ENCODE data around the gene IL10RB. TPM values are rescaled to one million over a fixed set of nuclear protein-coding genes. Genes with fewer than 3 reads are reported as not detected.

Gene IL10RB
- total and polyA plus RNA-seq, 9 donors = 18.1 to 31.7 (median 24.8) TPM

DNA sequence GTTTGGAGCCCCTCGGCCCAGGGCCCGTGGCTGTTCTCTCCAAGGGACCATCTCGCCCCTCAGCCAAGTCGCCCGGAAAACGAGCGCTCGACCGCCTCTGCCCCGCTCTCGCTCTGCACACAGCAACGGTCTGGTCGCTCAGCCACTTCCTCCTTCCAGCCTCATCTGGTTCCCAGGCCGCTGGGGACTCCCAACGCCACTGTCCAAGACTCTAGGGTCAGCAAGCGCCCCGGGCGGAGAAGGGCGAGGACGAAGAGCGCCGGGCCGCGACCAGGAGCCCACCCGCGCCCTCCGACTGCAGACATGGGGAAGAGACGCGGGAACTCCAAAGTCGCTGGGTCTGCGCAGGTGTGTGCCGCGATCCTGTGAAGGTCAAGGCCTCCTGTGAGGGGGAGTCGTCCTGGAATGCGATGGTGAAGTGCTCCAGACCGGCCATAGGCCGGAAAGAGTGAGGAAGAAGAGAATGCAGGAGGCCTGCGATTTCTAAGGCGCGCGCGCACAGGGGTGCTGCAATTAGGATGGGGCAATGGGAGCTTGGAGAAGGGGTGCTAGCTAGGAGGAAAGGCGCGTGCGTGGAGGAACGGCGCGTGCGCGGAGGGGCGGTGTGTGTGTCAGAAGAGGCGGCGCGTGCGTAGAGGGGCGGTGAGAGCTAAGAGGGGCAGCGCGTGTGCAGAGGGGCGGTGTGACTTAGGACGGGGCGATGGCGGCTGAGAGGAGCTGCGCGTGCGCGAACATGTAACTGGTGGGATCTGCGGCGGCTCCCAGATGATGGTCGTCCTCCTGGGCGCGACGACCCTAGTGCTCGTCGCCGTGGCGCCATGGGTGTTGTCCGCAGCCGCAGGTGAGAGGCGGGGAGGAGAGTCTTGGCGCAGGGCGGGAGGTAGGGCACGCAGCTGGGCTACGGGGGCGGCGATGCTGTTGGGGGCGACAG, 58.4 kb downstream of the IL10RB start, which contains the start of gene IFNAR1:
IFNAR1 (plus strand) TSS at position 680 of the 931 bp plus-strand sequence; CDS start at position 766, 86 bp downstream.
- H3K27me3 ChIP-seq = no peaks in the 10 kb centered on the region
- intact Hi-C loops (cut with DNase I) = loop anchor here in 2 of 4 donors (10.0 kb wide), 2 partner anchors 120 kb away; no protein-coding TSS in a partner anchor
- 0 to 1% (median 1%) methylated on average over 77 to 86 of the region's 86 CpGs for WGBS, 3 donors
- peaks cover 8% of the 10 kb centered on the region for H3K4me1 ChIP-seq (ENCODE audit: insufficient read depth)
- no peaks in the 10 kb centered on the region for H3K36me3 ChIP-seq
- DNase-seq = peak; percentile 97 to 100 (median 99)
- H3K27ac ChIP-seq = peak within 1 kb of the TSS; percentile 93 to 95
- peak within 1 kb of the TSS; percentile 88 for H3K4me3 ChIP-seq
- peak; percentile 73 for TF ChIP-seq POLR2A (IDR thresholded peaks at IDR 0.05)
- TF ChIP-seq, protein P1, sequence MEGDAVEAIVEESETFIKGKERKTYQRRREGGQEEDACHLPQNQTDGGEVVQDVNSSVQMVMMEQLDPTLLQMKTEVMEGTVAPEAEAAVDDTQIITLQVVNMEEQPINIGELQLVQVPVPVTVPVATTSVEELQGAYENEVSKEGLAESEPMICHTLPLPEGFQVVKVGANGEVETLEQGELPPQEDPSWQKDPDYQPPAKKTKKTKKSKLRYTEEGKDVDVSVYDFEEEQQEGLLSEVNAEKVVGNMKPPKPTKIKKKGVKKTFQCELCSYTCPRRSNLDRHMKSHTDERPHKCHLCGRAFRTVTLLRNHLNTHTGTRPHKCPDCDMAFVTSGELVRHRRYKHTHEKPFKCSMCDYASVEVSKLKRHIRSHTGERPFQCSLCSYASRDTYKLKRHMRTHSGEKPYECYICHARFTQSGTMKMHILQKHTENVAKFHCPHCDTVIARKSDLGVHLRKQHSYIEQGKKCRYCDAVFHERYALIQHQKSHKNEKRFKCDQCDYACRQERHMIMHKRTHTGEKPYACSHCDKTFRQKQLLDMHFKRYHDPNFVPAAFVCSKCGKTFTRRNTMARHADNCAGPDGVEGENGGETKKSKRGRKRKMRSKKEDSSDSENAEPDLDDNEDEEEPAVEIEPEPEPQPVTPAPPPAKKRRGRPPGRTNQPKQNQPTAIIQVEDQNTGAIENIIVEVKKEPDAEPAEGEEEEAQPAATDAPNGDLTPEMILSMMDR (IDR thresholded peaks at IDR 0.05) = no peak
- H3K9me3 ChIP-seq = no peaks in the 10 kb centered on the region

DNA sequence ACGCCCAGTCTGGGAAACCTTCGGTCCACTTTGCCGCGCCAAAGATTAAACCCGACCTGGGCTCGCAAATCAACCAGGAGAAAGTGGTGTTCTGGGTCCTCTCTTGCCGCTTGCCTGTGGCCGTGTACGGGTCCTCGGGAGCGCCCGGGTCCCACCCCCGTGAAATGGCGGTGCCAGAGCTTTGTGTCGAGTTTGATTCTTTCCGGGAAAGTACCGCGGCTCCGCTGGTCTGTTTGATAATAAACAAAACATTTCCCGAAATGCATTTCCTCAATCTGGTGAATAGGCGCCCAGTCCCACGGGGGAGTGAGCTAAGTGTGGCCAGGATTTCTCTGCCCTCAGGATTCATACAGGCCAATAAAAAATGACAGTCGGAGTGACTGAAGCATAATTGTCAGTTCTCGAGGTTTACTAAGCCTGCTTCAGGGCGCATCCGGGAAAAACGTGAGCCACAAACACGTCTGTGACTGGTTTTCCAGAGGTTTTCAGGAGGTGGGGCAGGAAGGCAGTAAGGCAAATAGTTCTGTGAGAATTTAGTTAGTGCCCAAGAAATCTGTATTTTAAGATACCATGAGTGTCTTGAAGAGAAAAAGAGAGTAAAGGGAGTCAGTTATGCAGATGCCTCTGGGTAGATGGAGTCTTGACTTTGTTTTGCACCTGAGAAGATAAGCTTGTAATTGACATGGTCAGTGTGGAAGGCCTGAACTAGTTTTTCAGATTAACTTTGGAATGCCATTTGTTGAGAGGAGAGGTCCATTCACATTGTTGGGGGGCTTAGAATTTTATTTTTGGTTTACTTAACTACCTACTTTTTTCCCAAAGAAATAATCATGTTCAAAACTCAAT, 59.3 kb downstream of the IL10RB start:
- intact Hi-C loops (cut with DNase I) = loop anchor here in 2 of 4 donors (10.0 kb wide), 2 partner anchors 119 to 121 kb away; no protein-coding TSS in a partner anchor
- Histone ChIP-seq H3K4me1 (ENCODE audit: insufficient read depth) (peaks cover 8% of the 10 kb centered on the region), H3K36me3 (no peaks in the 10 kb centered on the region), H3K27me3 (no peaks in the 10 kb centered on the region), H3K27ac (peak overlapping the region; percentile 90 to 95), H3K4me3 (peak overlapping the region; percentile 88), H3K9me3 (no peaks in the 10 kb centered on the region)
- TF ChIP-seq POLR2A (IDR thresholded peaks at IDR 0.05) (no peak), EP300 (IDR thresholded peaks at IDR 0.05) (peak; percentile 30)
- TF ChIP-seq, protein P1 (IDR thresholded peaks at IDR 0.05) = peak in 1 of 3 donors; percentile 9
- peak in 4 of 5 donors; percentile 65 to 77 (median 74) for DNase-seq
- 0% methylated on average over 23 to 28 of the region's 28 CpGs for WGBS, 3 donors

DNA sequence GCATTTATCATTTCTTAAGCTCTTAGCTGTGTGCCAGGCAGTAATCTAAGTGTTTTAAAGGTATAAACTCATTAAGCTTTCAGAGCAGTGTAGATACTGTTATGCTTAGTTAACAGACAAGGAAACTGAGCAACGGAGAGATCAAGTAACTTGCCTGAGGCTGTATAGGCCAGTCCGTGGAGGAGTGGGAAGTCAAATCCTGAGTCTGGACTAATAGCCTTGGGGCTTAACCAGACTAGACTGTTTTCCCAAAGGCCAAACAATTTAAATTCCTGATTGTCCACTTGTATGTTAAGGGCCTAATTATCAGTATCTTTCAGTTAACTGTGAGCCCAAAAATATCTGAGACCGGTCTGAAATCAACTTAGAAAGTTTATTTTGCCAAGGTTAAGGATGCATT, 61.2 kb downstream of the IL10RB start:
- no peak overlapping the region for H3K27ac ChIP-seq
- no peaks in the 10 kb centered on the region for H3K9me3 ChIP-seq
- H3K27me3 ChIP-seq = no peaks in the 10 kb centered on the region
- TF ChIP-seq EP300 (IDR thresholded peaks at IDR 0.05) = no peak
- TF ChIP-seq, protein P1 (IDR thresholded peaks at IDR 0.05) = no peak
- TF ChIP-seq POLR2A (IDR thresholded peaks at IDR 0.05) = no peak
- WGBS, 3 donors = 92 to 96% (median 92%) methylated on average over 3 of the region's 3 CpGs
- no peak for DNase-seq
- intact Hi-C loops (cut with DNase I) = loop anchor here in 2 of 4 donors (10.0 kb wide), 2 partner anchors 117 to 123 kb away; no protein-coding TSS in a partner anchor
- peaks cover 8% of the 10 kb centered on the region for H3K4me1 ChIP-seq (ENCODE audit: insufficient read depth)
- H3K4me3 ChIP-seq = no peak overlapping the region
- no peaks in the 10 kb centered on the region for H3K36me3 ChIP-seq

All from ovary (tissue), 9 donors.